Occipital lobe (tissue), 2 donors: ENCODE results near the gene ELMOD3. TPM values are rescaled to one million over a fixed set of nuclear protein-coding genes. Genes with fewer than 3 reads are reported as not detected.
"Not testable (repeated sequence)": the region's sequence is repeated elsewhere in the genome, so short reads cannot be mapped to it uniquely, and the experiment has no call there.

Experiments
- DNase-seq: peaks from one replicate; lab custom pipeline; 2025; lab: John Stamatoyannopoulos, UW
- total RNA-seq: library from RNA; depleted of rRNA; stranded (reverse); fragments of >200 nt; gene quantifications from one replicate; pipeline ENCODE4 v1.2.3, GENCODE V29; 2014

ELMOD3 gene
- total RNA-seq, 1 donor from 2014 or later, result 16.8 TPM

GRCh38 chr2:85329181-85329651, 25.4 kb upstream of the ELMOD3 start:
- no peak for DNase-seq

DNA sequence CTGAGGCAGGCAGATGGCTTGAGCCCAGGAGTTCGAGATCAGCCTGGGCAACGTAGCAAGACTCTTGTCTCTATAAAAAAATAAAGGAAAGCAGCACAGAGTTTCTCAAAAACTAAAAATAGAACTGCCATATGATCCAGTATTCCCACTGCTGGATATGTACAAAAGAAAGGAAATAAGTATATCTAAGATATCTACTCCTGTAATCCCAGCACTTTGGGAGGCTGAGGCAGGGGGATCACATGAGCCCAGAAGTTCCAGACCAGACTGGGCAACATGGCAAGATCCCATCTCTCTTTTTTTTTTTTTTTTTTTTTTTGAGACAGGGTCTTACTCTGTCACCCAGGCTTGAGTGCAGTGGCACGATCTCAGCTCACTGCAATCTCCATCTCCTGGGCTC, 24.9 kb upstream of the ELMOD3 start:
- DNase-seq, result not testable (repeated sequence)

DNA sequence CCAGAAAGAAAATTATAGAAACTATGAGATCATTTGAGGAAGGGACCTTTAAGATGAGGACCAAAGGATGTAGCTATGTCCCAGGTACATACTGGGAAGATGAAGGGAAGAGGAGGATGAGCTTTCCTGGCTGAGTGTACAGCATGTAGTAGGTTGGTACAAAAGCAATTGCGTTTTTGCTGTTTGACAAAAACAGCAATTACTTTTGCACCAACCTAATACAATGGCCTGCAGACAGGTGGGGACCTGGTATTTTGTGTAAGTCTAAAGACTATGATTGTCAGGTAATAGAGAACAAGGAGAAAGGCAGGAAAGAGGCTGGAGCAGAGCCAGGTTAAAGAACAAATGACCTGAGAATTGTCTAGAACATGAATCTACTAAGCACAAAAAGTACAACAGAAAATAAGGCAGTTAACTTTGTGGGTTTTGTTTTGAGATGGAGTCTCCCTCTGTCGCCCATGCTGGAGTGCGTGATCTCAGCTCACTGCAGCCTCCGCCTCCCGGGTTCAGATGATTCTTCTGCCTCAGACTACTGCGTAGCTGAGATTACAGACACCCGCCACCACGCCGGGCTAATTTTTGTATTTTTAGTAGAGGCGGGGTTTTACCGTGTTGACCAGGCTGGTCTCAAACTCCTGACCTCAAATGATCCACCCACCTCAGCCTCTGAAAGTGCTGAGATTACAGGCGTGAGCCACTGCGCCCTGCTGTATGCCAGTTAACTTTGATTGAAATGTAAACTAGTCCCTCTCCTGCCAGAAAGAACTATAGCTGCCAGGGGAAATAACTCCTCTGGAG, 23.5 kb upstream of the ELMOD3 start:
- DNase-seq, result no peak

DNA sequence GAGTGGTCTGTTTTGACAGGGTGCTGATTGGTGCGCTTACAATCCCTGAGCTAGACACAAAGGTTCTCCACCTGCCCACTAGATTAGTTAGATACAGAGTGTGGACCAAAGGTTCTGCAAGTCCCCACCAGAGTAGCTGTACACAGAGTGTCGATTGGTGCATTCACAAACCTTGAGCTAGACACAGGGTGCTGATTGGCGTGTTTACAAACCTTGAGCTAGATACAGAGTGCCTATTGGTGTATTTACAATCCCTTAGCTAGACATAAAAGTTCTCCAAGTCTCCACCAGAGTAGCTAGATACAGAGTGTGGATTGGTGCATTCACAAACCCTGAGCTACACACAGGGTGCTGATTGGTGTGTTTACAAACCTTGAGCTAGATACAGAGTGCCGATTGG, 20.7 kb upstream of the ELMOD3 start:
- not testable (repeated sequence) for DNase-seq

GRCh38 chr2:85334928-85335327, 19.6 kb upstream of the ELMOD3 start:
- no peak for DNase-seq

DNA sequence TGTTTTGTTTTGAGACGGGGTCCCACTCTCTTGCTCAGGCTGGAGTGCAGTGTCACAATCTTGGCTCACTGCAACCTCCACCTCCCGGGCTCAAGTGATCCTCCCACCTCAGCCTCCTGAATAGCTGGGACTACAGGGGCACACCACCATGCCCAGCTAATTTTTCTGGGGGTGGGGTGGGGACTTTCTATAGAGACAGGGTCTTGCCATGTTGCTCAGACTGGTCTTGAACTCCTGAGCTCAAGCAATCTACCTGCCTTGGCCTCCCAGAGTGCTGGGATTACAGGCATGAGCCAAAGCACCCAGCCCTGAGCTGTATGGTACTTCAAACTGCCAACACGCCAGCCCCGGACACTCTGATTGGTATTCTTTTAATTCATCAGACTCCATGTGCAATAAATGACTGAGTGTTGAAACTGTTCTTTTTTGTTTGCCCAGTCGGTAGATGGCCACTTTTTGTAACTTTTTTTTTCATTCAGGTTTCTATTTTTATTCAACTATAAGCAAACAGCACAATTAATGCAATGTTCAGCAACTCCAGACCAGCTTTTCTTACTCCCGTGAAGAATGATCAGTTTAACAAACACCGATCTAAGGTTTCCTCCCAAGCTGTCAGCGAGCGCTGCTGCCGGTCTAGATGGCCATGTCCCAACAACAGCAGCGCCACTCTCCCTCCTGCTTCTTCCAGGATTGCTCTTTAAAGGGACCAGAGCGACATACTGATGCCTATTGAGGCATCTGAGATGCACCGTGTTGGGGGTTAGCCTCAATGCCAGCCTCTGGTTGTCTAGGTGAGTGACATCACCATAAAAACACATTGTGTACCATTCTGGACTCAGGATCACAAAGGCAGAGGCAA, 14.3 kb upstream of the ELMOD3 start:
- DNase-seq, result no peak

GRCh38 chr2:85341269-85342029, 13.1 kb upstream of the ELMOD3 start:
- no peak for DNase-seq

DNA sequence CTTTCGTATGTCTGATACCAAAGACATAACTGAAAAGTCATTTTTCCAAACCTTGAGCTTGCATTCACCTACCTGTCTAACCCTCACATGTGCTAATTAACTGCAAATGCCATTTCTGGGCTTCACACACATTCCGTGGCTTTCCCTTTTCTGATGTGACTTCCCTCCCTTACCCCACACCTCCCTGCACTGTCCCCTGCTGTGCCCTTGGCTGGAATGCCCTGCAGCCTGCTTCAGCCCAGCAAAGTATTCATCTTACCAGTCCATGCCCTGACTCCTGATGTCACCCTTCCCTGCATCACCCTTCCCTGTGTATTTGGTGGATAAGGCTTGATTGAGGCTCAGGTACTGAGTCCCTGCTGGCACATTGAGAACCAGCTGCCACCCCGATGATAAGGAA, 12.4 kb upstream of the ELMOD3 start:
- no peak for DNase-seq

GRCh38 chr2:85343207-85343895, 11.2 kb upstream of the ELMOD3 start:
- not testable (repeated sequence) for DNase-seq

DNA sequence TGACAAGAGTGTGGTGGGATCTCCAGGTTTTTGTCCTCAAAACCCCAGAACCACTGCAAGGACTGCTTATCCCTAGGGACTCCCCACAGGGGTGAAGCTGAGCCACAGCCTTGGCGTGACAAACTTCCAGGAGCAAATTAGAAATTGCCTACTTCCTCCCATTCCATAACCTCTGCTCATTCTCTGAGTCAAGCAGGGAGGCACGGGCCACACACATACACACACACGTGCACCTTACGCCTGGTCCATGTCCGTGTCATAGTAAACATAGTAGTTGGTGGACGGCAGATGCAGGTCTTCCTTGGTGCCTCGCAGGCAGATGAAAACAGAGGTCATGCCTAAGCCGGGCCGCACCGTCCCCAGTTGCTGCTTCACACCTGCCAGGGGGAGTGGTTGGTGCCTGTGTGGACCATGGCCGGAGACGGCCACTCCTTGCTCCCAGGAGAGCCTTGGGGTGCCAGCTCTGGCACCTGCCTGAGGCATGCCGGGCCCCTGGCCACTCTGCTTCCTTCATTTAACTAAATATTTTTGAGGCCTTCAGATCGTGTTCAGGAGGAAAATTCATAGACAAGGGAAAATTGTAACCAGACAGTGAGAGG, 10.1 kb upstream of the ELMOD3 start:
- no peak for DNase-seq

GRCh38 chr2:85347599-85347998, 7.0 kb upstream of the ELMOD3 start:
- no peak for DNase-seq

DNA sequence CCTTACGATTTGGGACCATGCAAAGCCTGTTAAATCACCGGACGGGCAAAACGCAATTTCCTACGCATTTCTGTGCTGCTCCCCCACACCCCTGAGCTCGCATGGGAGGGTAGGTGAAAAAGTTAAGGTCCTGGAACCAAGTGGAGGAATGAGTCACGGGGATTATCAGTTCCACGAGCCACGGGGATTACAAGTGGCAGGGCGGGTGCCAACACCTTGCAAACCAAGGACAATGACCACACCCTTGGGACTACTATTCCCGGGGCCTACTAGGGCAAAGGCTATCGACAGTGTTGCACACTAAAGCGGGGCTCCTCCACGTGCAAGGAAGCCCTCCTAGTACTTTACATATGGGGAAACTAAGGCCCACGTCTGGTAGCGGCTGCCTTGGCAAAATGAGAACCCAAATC, 688 bp upstream of the ELMOD3 start:
- no peak for DNase-seq

GRCh38 chr2:85355073-85355410, 473 bp downstream of the ELMOD3 start:
- no peak for DNase-seq

DNA sequence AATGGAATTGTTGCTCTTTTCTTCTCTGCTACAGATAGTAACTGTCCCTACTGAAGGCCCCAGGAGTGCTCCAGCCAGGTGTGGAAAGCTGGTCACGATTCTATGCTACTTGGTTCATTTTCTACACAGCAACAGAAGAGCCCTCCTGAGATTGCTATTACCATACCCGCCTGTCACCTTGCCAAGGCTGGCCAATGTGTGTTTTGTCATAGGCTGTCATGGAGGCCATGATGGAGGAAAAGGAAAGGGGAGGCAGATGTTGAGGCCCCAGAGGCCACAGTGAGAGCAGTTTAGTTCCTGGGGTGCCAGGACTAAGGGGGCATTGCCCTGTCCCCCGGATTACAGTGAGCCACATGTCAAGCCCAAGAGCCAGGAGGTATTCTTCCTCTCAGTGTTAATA, 952 bp downstream of the ELMOD3 start:
- no peak for DNase-seq

DNA sequence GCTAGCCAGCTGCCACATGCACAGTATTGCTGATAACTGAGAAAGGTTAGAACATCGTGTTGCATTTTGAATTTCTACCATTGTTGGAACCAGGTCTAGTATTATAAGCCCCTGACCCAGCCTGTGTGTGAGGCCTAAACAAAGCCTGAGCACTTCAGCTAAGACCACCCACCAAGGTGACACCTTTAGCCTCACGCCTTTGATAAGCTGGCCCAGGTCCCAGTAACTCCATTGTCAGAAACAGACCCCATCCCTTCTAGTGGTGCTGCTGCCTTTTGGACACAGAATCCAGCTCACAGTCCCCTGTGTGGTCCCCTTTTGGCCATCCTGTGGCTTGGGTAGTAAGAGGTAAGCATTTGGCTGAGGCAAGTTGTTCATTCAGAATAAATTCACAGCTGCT, 1.6 kb downstream of the ELMOD3 start:
- no peak for DNase-seq

DNA sequence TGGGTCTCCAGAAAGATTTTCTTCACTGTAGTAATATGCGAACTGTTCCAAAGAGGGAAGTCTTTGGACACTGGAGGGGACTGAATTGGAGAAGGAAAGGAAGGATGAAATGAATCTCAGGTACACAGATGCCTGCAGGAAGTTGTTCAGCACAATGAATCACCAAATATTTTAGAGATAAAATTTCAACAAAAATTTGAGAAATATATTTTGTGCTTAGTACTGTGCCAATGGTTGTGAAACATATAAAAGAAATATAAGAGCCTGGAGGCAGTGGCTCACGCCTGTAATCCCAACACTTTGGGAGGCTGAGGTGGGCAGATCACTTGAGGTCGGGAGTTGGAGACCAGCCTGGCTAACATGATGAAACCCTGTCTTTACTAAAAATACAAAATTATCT, 3.2 kb downstream of the ELMOD3 start:
- no peak for DNase-seq

- not testable (repeated sequence) for DNase-seq
Observed at GRCh38 chr2:85362653-85363387, 8.3 kb downstream of the ELMOD3 start.

DNA sequence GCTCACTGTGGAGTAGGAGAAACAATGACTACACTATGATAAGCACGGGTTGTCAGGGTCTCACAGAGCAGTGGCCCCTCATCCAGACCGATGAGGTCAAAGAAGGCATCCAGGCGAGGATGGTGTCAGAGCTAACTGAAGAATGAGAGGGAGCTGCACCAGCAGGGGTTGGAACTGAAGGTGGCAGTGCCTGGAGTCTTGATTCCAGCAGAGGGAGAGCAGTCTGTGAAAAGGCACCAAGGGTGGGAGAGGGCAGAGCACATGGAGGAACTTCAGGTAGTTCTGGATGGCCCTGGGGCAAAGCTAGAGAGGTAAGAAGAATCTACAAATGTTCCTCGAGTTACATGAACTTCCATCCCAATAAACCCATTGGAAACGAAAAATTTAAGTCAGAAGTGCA, 12.6 kb downstream of the ELMOD3 start:
- no peak for DNase-seq

DNA sequence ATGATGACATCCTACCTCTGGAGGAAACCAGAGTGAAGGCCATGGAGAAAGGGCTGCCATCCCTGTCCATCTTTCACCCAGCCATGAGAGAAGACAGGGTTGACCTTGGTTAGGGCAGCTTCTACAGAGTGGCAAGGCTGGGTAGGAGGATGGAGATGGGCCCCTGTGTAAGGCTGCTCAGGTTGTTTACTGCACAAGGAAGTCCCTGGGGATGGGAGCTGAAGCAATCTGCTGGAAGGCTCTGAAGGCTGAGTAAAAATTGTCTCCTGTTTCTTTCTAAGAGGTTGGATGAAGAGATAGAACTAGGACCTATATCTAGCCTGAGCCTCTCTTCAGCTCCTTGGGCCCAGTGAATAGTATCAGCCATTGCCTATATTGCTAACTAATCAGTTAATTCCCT, 14.4 kb downstream of the ELMOD3 start:
- no peak for DNase-seq

DNA sequence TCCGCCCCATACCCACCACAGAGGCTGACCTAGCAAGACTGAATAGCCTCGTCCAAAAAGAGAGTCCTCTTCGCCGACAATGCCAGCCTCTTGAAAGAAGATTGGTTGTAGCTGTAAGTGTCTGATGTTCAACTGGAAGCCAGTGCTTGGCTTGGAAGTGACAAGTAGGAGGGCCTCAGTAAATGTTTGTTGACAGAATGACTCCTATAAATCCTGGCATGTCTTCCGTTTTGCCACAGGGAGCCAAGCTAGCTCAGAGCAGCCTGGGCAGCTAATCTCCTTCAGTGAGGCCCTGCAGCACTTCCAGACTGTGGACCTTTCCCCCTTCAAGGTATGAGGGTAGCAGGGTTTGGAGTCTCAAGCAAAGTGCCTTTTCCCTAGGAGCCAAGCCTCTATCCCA, 14.9 kb downstream of the ELMOD3 start:
- DNase-seq, result no peak
